ENCODE measurements around the gene PSMB7. TPM values are rescaled to one million over a fixed set of nuclear protein-coding genes. Genes with fewer than 3 reads are reported as not detected.
"Not testable (repeated sequence)": the region's sequence is repeated elsewhere in the genome, so short reads cannot be mapped to it uniquely, and the experiment has no call there.

PSMB7 gene
- total RNA-seq, 1 donor from 2014 or later = 133 TPM

DNA sequence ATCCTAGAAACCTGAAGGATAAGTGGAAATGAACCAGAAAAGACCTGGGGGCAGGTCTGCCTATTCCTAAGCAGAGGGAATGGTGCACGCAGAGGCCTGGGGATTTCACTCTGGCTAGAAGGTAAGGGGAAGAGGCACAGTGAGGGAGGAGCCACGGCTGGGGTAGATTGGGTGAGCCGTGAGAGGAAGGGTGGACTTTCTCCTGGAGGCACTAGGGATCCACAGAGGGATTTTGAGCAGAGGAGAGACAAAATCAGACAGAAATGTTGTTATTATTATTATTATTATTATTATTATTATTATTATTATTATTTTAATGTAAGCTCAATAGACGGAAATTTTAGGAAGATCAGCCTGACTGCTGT lies 32.0 kb upstream of the PSMB7 start:
- intact Hi-C loops (cut with DNase I) = no loop called here
- DNase-seq (ENCODE audit: low spot score) = no peak

DNA sequence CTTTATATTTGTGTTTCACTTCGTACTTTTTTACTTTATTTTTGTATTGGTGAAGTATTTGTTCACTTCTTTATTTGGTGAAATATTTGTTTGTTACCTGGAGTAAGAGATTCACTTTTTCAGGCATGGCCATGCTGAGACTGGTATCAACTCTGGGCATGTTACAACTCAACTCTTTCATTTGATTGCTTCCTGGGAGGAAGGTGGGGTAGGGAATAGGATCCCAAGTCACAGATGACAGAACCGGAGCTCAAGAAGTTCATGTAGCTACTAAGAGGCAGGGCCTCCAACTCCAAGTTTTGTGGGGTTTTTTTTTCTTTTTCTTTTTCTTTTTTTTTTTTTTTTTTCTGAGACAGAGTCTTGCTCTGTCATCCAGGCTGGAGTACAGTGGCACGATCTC lies 28.9 kb upstream of the PSMB7 start:
- intact Hi-C loops (cut with DNase I) = no loop called here
- no peak for DNase-seq (ENCODE audit: low spot score)

DNA sequence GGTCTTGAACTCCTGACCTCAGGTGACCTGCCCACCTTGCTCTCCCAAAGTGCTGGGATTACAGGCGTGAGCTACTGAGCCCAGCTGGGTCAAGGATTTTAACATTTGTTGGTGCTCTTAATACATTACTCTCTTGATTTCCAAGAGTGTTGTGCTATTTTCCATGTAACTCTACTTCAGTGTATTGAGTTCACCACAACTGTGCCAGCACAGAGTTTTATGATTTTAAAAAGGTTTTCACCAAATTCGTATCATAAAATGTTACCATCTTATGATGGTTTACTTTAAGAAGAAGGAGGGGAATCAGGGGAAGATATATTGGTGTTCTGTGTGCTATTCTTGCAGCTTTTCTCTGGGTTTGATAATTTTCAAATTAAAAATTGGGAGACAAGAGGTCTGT lies 28.4 kb upstream of the PSMB7 start:
- intact Hi-C loops (cut with DNase I) = no loop called here
- peak; percentile 20 for DNase-seq (ENCODE audit: low spot score)

DNA sequence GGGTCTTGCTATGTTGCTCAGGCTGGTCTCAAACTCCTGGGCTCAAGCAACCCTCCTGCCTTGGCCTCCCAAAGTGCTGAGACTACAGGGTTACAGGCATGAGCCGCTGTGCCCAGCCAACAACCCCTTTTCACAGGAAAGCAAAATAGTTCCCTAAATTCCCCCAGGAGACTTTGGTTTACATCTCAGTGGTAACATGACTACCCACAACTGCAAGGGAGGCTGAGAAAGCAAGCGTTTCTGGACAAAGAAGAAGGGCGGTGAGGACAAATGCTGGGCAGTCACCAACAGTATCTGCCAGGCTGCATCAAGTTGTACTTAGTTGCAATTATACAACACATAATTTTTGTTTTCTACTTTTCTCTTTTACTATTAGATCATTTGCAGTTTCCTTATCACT lies 27.6 kb upstream of the PSMB7 start:
- DNase-seq (ENCODE audit: low spot score) = peak; percentile 19
- intact Hi-C loops (cut with DNase I) = no loop called here

GRCh38 chr9:124442379-124442778 lies 27.1 kb upstream of the PSMB7 start:
- no peak for DNase-seq (ENCODE audit: low spot score)
- intact Hi-C loops (cut with DNase I) = no loop called here

GRCh38 chr9:124441291-124441690 lies 26.0 kb upstream of the PSMB7 start:
- intact Hi-C loops (cut with DNase I) = no loop called here
- no peak for DNase-seq (ENCODE audit: low spot score)

- DNase-seq (ENCODE audit: low spot score) = no peak
- intact Hi-C loops (cut with DNase I) = no loop called here
Measured at GRCh38 chr9:124440786-124441185, 25.5 kb upstream of the PSMB7 start.

- no peak for DNase-seq (ENCODE audit: low spot score)
- intact Hi-C loops (cut with DNase I) = no loop called here
Measured at GRCh38 chr9:124439686-124440243, 24.5 kb upstream of the PSMB7 start.

- intact Hi-C loops (cut with DNase I) = no loop called here
- no peak for DNase-seq (ENCODE audit: low spot score)
Measured at GRCh38 chr9:124439086-124439485, 23.8 kb upstream of the PSMB7 start.

GRCh38 chr9:124438091-124438490 lies 22.8 kb upstream of the PSMB7 start:
- intact Hi-C loops (cut with DNase I) = no loop called here
- DNase-seq (ENCODE audit: low spot score) = no peak

GRCh38 chr9:124437086-124437485 lies 21.8 kb upstream of the PSMB7 start:
- no peak for DNase-seq (ENCODE audit: low spot score)
- intact Hi-C loops (cut with DNase I) = no loop called here

DNA sequence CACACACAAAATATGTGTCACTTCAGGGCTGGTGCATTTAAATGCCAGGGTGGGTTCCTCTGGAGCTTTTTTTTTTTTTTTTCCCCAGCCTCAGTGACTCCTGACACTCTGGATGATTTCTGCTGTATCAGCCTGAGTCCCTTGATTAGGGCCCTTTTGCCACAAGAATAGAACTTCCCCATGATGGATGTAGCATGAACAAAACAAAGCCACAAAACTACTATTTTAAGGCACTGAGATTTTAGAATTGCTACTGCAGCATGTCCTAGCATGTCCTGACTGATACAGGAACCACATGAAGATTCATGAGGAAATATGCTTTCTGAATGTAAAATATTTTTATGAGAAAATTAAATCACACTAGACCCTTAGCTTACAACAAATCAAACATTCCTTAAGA lies 21.1 kb upstream of the PSMB7 start:
- intact Hi-C loops (cut with DNase I) = no loop called here

GRCh38 chr9:124429530-124429867 lies 14.3 kb upstream of the PSMB7 start:
- no peak for DNase-seq (ENCODE audit: low spot score)
- intact Hi-C loops (cut with DNase I) = no loop called here

More for the DNA sequence above, 21.1 kb upstream of the PSMB7 start:
- no peak for DNase-seq (ENCODE audit: low spot score)

GRCh38 chr9:124428751-124429529 lies 13.7 kb upstream of the PSMB7 start:
- no peak for DNase-seq (ENCODE audit: low spot score)
- intact Hi-C loops (cut with DNase I) = no loop called here

DNA sequence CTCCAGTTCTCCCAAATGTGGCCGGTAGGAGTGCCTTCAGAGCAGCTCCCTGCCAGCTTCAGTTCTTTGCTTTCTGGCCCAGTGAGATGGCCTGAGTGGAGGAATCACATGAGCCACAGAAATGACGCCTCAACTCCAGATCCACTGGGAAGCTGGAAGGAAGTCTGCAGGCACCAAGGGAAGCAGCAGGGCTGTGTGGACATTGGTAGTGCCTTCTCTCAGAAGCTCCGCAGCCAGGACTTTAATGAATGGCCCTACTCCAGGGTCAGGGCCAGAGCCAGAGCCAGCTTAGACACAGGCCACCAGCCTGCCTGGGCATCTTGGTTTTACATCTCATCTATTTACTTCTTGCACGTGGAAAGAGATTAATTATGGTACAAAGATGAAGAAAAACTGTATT lies 12.0 kb upstream of the PSMB7 start:
- intact Hi-C loops (cut with DNase I) = no loop called here
- no peak for DNase-seq (ENCODE audit: low spot score)

DNA sequence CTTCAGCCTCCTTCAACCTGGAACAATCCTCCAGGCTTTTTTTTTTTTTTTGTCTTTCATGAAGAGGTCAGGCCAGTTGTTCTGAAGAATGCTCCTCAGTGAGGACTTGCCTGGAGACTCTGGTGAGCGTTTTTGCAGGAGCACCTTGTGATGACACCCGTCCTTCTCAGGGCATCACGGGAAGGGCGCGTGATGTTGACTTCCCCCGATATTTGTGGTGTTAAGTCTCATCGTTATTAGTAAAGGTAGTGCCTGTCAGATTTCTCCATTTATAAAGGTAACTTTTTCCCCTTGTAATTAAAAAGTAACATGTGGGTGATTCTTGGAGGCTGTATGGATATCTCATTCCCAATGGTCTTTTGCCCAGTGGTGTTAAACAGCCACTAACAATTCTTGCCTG lies 11.1 kb upstream of the PSMB7 start:
- intact Hi-C loops (cut with DNase I) = no loop called here
- DNase-seq (ENCODE audit: low spot score) = no peak

- DNase-seq (ENCODE audit: low spot score); intact Hi-C loops (cut with DNase I): not testable (repeated sequence)
Measured at GRCh38 chr9:124425733-124426132, 10.5 kb upstream of the PSMB7 start.

GRCh38 chr9:124423591-124423990 lies 8.3 kb upstream of the PSMB7 start:
- intact Hi-C loops (cut with DNase I) = no loop called here
- no peak for DNase-seq (ENCODE audit: low spot score)

DNA sequence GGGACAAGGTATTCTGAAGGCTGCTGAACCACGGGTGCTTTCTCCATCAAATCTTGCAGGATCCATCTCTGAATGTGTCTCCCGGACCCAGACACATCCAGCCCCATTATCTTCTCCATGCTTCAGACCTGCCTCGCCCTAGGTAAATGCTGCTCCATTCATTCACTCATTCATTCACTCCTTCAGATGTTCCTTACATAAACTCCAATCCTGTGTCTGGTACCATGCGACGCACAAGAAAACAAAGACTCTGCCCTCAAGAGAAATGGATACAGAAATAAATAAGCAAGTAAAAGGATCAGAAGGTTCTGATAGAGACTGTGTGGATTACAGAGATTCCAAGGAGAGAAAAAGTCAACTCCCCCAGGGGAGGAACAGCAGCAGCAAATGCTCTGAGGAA lies 7.9 kb upstream of the PSMB7 start:
- no peak for DNase-seq (ENCODE audit: low spot score)

GRCh38 chr9:124420991-124421543 lies 5.8 kb upstream of the PSMB7 start:
- DNase-seq (ENCODE audit: low spot score) = no peak
- intact Hi-C loops (cut with DNase I) = no loop called here

More for the DNA sequence above, 7.9 kb upstream of the PSMB7 start:
- intact Hi-C loops (cut with DNase I) = no loop called here

- intact Hi-C loops (cut with DNase I) = loop anchor here (5.0 kb wide), 1 partner anchor 117 kb away; no protein-coding TSS in a partner anchor
- no peak for DNase-seq (ENCODE audit: low spot score)
Measured at GRCh38 chr9:124419832-124420489, 4.7 kb upstream of the PSMB7 start.

All from cardiac septum (tissue), 1 donor.